Right lung (tissue), 10 donors: ENCODE results near the gene CWF19L2. TPM values are rescaled to one million over a fixed set of nuclear protein-coding genes. Genes with fewer than 3 reads are reported as not detected.
"Not testable (repeated sequence)": the region's sequence is repeated elsewhere in the genome, so short reads cannot be mapped to it uniquely, and the experiment has no call there.

Source experiments
- DNase-seq, 2 donors: peaks; one replicate each; pipeline ENCODE4 v3.0.0-alpha.2; 2013
- long read RNA-seq, 8 donors: transcript quantifications; one replicate each; lab custom pipeline, GENCODE V29; 2026
- polyA plus RNA-seq, 5 donors: library from polyadenylated mRNA; unstranded; fragments of 120-200 nt; gene quantifications; one replicate each; pipeline versions ENCODE4 v1.2.1 to v1.2.3, GENCODE V29; 2013; ENCODE audit warnings: inconsistent platforms in 1 of 5, low replicate concordance in 1 of 5; ENCODE audit not compliant: insufficient read length in 5 of 5, insufficient read depth in 1 of 5

The CWF19L2 gene
- 10 to 100 TPM; 13.9 to 25.3 (median 23.2) TPM for polyA plus RNA-seq
- long read RNA-seq, donor 1, partial matches to known transcripts: 9 of 10 reads
- long read RNA-seq, donor 1, other reads (novel, unspliced or antisense): 0 of 10 reads
- long read RNA-seq, donor 2: 0 reads
- long read RNA-seq, donor 3, partial matches to known transcripts: 11 of 12 reads
- long read RNA-seq, donor 3, other reads (novel, unspliced or antisense): 0 of 12 reads
- long read RNA-seq, donor 4: 0 reads
- long read RNA-seq, donor 5, partial matches to known transcripts: 7 of 9 reads
- long read RNA-seq, donor 5, other reads (novel, unspliced or antisense): 0 of 9 reads
- long read RNA-seq, donor 6, partial matches to known transcripts: 5 of 8 reads
- long read RNA-seq, donor 6, other reads (novel, unspliced or antisense): 0 of 8 reads
- long read RNA-seq, donor 7, partial matches to known transcripts: 0 of 2 reads
- long read RNA-seq, donor 7, other reads (novel, unspliced or antisense): 0 of 2 reads
- long read RNA-seq, donor 8: 0 reads

- peak; percentile 88 to 90 for DNase-seq
Measured at GRCh38 chr11:107457558-107458271, at the start of gene CWF19L2. TSS of gene CWF19L2 (minus strand) at chr11:107457825. CDS start at chr11:107457816, 9 bp downstream.

DNA sequence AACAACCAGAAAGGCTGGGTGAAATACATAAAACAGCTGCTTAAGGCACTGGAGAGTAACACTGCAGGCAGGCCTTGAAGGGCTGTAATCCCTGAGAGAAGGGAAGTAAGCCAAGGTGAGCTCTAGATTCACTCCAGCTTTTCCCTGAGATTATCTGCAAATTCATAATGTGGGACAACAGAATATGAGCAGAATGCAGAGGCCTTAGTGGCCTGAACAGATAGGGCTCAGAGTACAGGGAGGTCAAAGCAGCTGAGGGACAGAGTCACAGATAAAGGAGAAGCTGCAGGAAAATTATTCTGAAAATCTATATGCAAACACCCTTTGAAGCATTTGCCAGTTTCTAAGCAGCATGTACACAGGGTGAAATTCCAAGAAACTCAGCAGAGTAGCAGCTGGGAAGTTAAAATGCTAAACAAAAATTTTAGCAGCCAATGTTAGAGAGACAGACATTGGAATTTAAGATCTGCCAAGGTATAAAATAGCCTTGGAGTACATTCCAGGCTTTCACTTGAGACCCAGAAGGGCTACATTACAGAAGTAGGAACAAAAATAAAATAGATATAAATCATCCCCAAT, 48.1 kb upstream of the CWF19L2 start:
- peak; percentile 2 to 8 for DNase-seq

- no peak for DNase-seq
Measured at GRCh38 chr11:107504981-107505380, 47.4 kb upstream of the CWF19L2 start.

- no peak for DNase-seq
Measured at GRCh38 chr11:107501713-107502112, 44.1 kb upstream of the CWF19L2 start.

GRCh38 chr11:107497371-107497770, 39.7 kb upstream of the CWF19L2 start:
- not testable (repeated sequence) for DNase-seq

- DNase-seq: peak; percentile 22 to 31
Measured at GRCh38 chr11:107496011-107496410, 38.4 kb upstream of the CWF19L2 start.

- no peak for DNase-seq
Measured at GRCh38 chr11:107494055-107494454, 36.4 kb upstream of the CWF19L2 start.

- no peak for DNase-seq
Measured at GRCh38 chr11:107493117-107493516, 35.5 kb upstream of the CWF19L2 start.

DNA sequence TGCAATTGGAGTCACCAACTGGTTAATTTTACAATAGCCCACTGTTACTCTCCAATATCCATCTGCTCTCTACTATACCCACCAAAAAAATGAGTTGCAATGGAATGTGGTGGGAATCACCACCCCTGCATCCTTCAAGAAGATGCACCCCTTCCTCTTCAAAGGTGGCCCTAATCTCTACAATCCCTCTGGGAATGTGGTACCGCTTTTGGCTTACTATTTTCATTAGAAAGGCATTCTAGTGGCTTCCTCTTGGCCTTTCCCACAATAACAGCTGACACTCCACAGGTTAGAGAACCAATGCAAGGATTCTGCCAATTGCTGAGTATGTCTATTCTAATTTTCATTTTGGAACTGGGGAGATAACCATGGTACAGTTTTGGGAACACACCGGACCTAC, 33.2 kb upstream of the CWF19L2 start:
- DNase-seq: no peak

DNA sequence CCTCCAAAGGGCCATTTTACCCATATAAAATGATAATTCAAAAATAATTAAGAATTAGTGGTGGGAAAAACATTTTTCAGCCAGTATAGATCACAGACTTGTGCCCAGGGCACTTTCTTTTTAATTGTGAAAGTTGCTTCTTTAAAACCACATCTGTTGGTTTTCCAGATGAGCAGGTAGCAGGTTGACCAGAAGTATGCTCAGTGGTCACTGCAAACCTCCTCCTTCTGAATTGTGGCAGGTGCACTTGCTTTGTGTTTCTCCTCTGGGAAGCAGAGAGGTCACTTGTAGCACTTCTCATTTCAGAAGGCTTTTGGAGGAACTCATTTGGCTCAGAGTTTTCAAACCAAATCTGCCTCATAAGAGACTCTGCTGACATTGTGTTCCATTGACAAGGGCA, 24.6 kb upstream of the CWF19L2 start:
- DNase-seq: no peak

DNA sequence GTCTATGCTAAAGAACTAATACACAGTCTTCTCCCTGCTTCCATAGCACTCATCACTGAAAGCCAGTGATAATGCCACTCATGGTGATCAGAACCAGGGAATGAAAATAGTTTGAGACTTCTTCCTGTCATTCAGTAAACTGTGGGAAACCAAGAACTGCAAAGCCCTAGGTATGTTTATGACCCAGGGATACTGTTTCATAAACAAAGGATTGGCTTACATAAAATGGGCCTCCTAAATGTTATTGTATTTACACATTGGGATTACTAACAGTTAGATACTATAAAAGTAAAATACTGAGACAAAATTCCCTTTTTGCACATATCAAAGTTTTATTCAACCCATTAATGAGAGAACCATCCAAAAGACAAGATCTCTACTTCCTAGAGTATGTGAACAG, 21.3 kb upstream of the CWF19L2 start:
- DNase-seq: no peak

- no peak for DNase-seq
Measured at GRCh38 chr11:107477820-107478219, 20.2 kb upstream of the CWF19L2 start.

DNA sequence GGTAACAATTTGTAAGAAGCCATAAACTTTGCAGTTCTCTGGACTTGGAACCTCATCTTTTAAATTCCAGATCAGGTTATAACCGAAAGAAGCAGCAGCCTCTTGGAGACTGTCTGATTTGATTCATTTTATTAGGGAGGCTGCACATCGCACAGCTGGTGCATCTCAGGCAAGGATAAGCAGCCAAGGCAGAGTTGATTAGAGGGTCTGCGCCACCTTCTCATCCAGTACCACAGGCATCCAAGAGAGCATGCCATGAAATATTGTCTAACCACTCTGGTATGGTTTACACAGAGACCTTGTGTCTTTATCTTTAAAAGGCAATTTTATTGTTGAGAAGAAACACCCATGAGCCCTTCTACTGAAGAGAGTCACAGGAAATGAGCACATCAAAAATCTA, 16.2 kb upstream of the CWF19L2 start:
- DNase-seq: no peak

DNA sequence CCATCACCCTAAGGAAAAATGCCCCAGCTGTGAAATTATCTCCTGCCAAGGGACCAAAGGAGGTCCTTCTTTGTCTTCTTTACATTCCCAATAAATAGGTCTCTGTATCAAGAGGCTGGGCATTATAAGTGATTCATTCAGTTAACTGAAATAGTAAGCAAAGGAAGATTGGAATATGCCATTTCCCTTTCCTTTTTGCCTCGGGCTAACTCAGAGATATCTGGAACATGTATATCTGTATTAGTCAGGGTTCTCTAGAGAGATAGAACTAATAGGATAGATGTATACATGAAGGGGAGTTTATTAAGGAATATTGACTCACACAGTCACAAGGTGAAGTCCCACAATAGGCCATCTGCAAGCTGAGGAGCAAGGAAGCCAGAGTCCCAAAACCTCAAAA, 15.3 kb upstream of the CWF19L2 start:
- DNase-seq: no peak

GRCh38 chr11:107468596-107468995, 11.0 kb upstream of the CWF19L2 start:
- DNase-seq: no peak

DNA sequence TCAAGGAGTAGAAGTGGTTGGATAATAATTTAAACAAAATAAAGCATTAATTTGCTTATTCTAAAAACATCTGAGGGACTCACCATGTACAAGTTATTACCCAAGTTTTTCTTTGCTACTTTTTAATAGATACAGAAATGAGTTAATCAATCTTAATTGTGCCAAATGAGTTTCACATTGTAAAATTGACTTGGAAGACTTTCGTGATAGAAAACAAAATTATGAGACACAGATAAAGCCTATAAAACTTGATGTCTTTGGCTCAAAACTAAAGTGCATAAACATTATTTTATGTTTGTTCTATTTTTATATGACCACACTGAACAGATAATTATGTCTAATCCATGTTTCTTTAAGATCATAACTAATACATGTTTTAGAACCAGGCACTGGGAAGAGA, 10.1 kb upstream of the CWF19L2 start:
- DNase-seq: no peak

DNA sequence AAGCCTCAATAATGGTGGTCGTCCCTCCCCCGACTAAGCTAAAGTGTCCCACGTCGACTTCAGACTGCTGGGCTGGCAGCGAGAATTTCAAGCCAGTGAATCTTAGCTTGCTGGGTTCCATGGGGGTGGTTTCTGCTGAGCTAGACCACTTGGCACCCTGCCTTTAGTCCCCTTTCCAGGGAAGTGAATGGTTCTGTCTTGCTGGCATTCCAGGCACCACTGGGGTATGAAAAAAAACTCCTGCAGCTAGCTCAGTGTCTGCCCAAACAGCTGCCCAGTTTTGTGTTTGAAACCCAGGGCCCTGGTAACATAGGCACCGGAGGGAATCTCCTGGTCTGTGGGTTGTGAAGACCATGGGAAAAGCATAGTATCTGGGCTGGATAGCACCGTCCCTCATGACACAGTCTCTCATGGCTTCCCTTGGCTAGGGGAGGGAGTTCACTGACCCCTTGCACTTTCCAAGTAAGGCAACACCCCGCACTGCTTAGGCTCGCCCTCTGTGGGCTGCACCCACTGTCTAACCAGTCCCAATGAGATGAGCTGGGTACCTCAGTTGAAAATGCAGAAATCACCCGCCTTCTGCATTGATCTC, 8.7 kb upstream of the CWF19L2 start:
- DNase-seq: not testable (repeated sequence)

GRCh38 chr11:107457205-107457557, 444 bp downstream of the CWF19L2 start:
- peak in 1 of 2 donors; percentile 2 for DNase-seq

DNA sequence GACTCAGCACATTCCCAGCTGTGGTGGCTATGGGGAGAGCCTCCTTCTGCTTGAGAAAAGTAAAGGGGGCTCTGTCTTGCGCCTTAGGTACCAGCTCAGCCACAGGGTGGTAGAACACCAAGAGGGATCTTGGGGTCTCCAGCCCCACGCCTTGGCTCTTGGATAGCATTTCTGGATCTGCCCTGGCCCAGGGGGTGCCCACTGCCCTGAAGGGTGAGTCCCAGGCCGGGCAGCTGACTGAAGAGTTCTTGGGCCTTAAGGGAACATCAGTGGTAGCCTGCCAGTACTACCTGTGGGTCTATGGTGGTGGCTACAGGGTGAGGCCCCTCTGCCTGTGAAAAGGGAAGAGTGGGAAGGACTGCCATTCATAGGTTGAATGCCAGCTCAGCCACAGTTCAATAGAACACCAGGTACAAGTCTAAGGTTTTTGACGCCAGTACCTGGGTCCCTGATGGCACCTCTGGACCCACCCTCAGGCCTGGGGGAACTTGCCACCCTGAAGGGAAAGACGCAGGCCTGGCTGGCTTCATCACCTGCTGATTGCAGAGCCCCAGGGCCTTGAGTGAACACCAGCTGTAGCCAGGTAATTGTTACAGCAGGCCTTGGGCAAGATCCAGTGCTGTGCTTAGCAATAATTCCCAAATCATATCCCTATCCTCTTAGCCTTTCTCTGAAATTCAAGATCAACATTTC, 3.9 kb downstream of the CWF19L2 start:
- DNase-seq: no peak

GRCh38 chr11:107446822-107447431, 10.7 kb downstream of the CWF19L2 start:
- no peak for DNase-seq

- DNase-seq: no peak
Measured at GRCh38 chr11:107442715-107443215, 14.9 kb downstream of the CWF19L2 start.
